A204.1 (cell line): ENCODE measurements around the gene ALG8.
"Not testable (repeated sequence)": the region's sequence is repeated elsewhere in the genome, so short reads cannot be mapped to it uniquely, and the experiment has no call there.

ENCODE experiments used
- FAIRE-seq: peaks from 2 replicates; lab custom pipeline; 2012; peaks lifted over from hg19 to GRCh38; lab: Jason Lieb, UNC

Gene ALG8

DNA sequence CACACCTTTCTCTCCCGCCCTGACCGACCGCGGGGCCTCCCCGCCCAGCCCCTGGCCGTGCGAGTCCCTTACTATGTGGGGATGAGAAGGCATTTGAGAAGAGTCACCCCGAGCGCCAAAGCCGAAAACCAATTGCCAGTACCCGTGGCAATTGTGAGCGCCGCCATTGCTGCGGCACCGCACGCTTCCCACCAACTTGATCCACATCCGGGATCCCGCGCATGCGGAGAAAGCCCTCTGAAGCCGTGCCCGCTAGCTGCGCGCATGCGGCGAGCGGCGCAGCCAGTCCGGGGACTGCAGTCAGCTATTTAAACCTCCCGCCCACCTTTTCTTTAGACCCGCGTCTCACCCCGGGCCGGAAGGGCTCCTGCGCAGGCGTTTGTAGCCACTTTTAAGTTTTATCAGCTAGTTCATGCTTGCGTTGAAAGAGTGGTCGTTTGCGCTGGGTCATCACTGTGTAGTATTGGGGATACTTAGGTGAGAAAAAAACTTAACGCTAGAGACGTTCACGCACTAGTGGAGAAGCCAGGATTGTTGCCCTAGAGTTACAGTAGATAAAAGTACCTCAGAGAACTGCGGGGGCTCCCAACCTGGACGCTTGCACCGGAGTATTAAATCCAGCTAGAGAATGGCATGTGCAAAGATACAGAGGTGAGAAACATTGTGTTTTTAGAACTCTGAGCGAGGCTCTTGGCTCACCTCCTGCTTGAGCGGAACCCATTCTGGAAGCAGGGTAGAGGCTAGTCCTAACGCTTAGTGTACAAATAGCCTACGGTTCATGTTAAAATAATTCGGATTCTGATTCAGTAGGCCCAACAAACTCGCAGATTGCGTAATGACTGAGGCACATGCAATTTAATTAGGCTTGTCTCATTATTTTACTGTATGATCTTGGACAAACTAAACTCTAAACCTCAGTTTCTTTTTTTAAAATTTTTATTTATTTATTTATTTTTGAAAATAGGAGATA lies at the start of gene ALG8:
TSS of gene ALG8 (minus strand) at position 205 of the 970 bp plus-strand sequence. CDS start at position 167, 38 bp downstream.
- peak; percentile 61 for FAIRE-seq

DNA sequence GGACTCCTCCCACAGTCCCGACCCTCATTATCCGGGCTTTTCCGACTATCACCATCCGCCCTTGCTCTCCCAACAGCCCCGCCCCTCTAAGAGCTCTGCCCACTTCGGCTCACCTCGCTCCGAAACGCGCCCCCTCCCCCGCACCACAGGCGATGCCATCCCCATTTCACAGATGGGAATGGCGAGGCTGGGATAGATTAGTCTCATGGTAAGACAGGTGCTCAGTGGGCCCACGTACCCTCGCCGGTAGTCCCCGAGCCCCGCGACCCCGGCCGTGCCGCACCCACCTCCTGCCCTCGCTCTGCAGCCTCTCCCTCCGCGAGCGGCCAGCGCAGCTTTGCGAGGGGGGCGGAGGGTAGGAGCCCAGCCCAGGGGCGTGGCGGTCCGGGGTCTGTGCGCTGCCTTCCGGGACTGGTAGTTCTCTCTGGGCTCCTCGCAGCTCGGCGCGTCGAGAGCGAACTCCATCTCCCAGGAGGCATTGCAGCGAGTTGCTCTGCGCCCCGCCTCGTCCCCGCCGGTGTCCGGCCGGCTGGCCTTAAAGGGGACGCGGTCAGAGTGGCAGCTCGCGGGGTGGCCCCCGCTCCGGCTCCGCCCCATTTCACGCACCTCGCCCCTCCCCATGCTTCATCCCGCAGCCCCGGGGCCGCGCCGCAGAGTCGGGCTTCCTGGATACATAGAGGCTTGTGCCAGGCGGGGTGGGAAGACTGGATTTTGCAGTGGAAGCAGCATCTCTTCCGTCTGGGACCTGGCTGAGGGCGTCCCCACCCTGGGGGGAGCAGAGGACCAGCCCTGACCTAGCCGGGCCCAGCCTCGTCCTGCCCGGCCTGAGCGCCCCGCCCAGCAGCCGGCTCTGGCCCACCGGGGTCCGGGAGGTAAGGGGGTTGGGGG lies 49.1 kb upstream of the ALG8 start, which contains the start of the genes KCTD21 and USP35:
TSS of gene KCTD21 (minus strand) at position 341 of the 888 bp plus-strand sequence. CDS start 14,072 bp downstream, outside the sequence.
TSS of gene USP35 (plus strand) at position 634 of the 888 bp plus-strand sequence. CDS start 7,327 bp downstream, outside the sequence.
- peak; percentile 84 for FAIRE-seq

- FAIRE-seq = no peak
Observed at GRCh38 chr11:78187366-78188285, 48.2 kb upstream of the ALG8 start.

GRCh38 chr11:78181185-78181584 lies 41.8 kb upstream of the ALG8 start:
- FAIRE-seq = no peak

GRCh38 chr11:78180751-78181150 lies 41.3 kb upstream of the ALG8 start:
- no peak for FAIRE-seq

DNA sequence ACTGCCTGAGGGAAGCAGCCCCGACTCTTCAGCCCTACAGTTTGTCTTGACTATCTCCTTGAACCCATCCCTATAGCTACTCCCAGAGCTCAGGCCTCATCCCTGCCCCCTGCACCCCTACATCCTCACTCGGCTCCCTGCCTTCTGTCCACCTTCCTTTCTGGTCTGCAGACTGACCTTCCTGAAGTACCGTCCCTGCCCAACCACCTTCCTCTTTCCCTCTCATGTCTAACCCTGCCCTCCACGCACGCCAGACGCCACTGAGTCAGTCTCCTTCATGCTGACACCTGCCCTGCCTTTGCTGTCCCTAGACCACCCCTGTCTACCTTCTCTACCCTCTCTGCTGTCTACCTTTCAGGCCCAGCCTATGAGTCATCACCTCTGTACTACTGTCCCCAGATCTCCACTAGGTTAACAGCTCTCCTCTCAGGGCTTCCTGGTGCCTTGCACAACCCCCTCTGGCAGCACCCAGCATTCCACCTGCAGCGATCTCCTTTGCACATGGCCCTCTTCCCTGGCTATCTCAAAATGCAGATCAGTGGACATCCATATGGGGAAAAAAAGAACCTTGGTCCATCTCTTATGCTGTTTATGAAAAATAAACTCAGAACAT lies 40.1 kb upstream of the ALG8 start:
- FAIRE-seq = no peak

GRCh38 chr11:78177216-78177615 lies 37.8 kb upstream of the ALG8 start:
- no peak for FAIRE-seq

DNA sequence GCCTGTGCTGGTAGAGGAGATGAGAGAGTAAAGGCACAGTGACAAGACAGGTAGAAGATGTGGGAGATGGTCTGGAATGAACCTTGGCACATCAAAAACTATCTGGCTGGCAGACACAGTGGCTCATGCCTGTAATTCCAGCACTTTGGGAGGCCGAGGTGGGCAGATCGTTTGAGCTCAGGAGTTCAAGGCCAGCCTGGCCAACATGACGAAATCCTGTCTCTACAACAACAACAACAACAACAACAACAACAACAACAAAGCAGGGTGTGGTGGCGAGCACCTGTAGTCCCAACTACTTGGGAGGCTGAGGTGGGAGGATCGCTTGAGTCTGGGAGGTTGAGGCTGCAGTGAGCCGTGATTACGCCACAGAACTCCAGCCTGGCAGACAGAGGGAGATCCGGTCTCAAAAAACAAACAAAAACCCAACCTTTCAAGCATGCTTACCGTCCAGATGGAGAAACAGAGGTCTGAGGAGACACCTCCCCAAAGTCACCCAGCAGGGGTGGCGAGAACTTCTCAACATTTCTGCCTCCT lies 37.2 kb upstream of the ALG8 start:
- no peak for FAIRE-seq

GRCh38 chr11:78175862-78176261 lies 36.4 kb upstream of the ALG8 start:
- FAIRE-seq = not testable (repeated sequence)

DNA sequence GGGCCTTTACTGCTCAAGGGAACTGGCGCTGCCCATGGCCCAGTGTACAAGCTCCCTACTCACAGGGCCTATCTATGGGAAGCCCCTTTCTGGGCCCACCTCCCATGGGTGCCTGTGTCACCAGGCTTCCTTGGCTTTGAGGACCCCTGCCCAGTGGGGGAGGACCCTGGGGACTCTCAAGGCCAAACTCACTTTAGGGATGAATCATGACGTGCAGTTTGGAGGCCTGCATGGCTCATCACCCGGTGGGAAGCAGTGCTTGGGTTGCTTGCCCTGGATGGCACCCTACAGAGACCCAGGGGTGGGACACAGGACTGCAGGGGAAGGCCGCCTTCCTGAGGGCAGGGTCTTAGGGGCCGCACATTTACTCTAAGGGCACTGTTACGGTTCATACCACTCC lies 32.5 kb upstream of the ALG8 start:
- no peak for FAIRE-seq

- FAIRE-seq = no peak
Observed at GRCh38 chr11:78170874-78171549, 31.6 kb upstream of the ALG8 start.

GRCh38 chr11:78170413-78170812 lies 31.0 kb upstream of the ALG8 start:
- no peak for FAIRE-seq

GRCh38 chr11:78168539-78169477 lies 29.4 kb upstream of the ALG8 start:
- FAIRE-seq = no peak

DNA sequence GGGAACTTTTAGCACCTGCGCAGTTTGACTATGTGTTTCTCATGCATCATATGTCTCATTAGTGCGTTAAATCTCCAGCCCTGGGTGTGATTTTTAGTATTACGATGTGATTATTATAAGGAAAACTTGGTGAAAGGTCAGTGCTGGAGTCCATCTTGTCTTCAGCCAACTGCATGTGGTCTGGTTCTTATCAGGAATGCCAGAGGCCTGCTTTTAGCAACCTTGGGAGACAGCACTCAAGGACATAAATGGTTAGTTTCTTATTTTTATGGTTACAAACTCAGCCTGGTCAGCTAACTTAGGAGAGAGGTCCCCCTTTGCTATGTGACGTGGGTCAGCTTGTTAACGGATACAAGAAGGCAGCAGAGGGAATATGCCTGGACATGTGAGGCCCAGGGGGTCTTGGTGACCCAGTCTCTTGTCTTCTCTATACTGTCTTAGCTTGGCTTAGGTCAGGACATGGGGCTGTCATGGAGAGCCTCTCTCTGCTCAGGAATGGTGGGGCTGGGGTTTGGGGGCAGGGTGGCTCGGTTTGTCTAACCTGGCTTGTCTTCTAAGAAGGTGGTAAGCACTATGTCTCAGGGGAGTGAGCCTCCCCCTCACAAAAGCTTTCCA lies 27.5 kb upstream of the ALG8 start:
- no peak for FAIRE-seq

DNA sequence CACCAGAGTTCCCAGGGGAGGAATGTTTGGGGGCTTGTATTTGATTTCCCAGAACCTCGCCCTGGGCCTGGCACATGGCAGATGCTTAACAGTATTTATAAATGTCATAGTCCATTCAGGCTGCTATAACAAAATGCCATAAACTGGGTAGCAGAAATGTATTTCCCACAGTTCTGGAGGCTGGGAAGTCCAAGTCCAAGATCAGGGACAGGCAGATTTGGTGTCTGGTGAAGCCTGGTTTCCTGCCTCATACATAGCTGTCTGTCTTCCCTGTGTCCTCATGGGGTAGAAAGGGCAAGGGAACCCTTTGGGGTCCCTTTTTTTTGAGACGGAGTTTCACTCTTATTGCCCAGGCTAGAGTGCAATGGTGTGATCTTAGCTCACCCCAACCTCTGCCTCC lies 25.0 kb upstream of the ALG8 start:
- FAIRE-seq = no peak

GRCh38 chr11:78163828-78164227 lies 24.4 kb upstream of the ALG8 start:
- FAIRE-seq = no peak

- FAIRE-seq = no peak
Observed at GRCh38 chr11:78161962-78162371, 22.5 kb upstream of the ALG8 start.

DNA sequence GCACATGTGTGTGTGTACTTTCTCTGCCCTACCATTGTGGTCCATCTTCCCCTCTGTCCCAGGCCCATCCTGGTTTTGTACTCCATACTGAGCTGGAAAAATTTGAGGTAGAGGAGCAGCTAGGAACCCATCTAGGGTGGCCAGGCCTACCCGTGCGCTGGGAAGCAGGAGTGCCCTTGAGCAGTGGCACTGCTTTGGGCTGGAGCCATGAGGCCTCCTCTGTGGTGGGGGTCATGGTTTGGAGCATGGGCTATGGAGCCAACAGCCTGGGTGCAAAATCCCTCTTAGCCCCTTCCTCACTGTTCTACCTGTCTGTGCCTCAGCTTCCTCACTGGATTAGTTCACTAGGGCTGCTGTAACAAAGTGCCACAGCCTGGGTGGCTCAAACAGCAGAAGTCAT lies 21.9 kb upstream of the ALG8 start:
- FAIRE-seq = no peak

DNA sequence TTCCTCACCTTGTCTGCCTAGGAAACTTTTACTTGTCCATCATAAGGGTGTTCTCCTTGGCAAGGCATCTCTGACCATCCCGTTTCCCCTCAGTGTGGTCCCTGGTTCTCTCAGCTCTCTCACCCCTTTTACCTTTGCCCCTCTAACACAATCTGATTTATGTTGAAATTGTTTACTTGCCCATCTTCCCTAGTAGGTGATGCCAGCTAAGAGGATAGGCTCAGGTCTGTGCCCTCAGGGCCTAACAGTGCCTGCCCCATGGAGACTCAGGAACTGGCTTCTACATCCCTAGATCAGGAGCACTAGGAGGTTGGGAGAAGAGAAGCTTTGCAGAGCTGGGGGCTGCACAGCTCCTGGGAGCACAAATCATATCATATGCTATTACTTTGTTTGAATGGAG lies 21.1 kb upstream of the ALG8 start:
- no peak for FAIRE-seq
